ENCODE data around the gene ARFRP1.
"Not testable (repeated sequence)": the region's sequence is repeated elsewhere in the genome, so short reads cannot be mapped to it uniquely, and the experiment has no call there.

The ARFRP1 gene

GRCh38 chr20:63734946-63735858, 27.4 kb upstream of the ARFRP1 start:
- H3K27ac ChIP-seq: no peak overlapping the region
- TF ChIP-seq CTCF (IDR thresholded peaks at IDR 0.05) (no peak), ZFX (IDR thresholded peaks at IDR 0.05; ENCODE audit: borderline replicate concordance) (no peak)

DNA sequence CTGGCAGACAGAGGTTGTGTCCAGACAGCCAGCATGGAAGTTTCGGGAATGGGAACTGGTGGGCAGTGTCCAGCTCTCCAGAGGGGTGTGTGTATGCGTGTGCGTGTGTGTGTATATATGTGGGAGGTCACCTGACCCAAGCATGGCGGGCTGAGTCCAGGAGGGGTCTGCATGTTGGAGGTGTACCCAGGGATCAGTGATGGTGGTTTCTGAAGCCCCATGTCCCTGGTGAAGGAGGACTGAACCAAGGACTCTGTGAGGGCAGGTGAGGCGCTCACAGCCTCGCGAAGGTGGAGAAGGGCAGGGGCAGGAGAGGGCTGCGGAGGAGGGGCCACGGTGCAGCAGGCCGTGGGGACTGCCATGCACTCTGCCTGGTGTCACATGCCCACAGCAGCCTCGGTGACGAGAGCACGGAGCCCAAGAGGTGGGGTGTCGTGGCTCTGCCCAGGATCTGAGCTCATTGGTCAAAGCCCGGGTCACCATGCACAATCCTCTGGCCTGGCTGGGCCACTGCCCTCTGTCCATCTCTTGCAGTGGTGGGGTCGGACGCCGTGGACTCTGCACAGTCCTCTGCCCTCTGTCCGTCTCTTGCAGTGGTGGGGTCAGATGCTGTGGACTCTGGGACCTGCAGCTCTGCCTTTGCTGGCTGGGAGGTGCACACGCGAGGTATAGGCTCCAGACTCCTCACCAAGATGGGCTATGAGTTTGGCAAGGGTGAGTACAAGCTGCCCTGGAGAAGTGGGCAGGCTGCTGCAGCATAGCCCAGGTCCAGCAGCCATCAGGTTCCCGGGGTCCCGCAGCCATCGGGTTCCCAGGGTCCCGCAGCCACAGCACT, 26.6 kb upstream of the ARFRP1 start:
- TF ChIP-seq CTCF (IDR thresholded peaks at IDR 0.05): no peak
- no peak for TF ChIP-seq ZFX (IDR thresholded peaks at IDR 0.05; ENCODE audit: borderline replicate concordance)
- H3K27ac ChIP-seq: no peak overlapping the region

DNA sequence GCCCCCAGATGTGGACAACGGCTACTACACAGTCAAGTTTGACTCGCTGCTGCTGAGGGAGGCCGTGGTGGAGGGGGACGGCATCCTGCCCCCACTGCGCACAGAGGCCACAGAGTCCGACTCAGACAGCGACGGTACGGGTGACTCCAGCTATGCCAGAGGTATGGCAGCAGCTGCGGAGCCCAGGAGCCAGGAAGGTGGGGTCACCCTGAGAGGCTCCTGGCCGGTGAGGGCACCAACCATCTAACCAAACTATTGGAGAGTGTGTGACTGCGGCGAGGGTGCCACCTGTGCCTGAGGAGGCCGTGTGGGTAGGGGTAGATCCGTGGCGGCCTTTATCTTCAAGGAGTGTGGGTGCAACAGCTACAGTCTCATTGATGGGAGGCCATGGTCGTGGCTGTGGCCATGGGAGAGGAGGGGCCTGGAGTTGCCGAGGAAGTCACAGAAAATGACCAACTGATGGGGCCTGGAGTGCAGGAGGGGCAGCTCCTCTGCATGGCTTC, 25.9 kb upstream of the ARFRP1 start:
- no peak overlapping the region for H3K27ac ChIP-seq

DNA sequence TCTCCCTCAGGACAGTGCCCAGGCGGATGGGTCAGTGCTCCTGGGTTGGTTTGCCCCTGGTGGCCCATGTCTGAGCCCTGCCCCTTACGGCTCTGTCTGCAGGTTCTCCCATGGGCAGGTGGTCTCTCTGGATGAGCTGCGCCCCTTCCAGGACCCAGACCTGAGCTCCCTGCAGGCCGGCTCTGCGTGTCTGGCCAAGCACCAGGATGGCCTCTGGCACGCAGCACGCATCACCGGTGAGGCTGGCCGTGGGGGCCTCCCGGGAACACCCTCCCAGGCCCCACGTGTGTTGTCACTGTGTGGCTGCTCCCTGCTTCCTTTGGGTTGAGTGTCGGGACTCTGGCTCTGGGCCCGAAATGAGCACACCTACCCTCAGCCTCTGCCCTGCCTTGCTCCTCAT, 25.3 kb upstream of the ARFRP1 start:
- H3K27ac ChIP-seq: no peak overlapping the region
- no peak for TF ChIP-seq CTCF (IDR thresholded peaks at IDR 0.05)
- no peak for TF ChIP-seq ZFX (IDR thresholded peaks at IDR 0.05; ENCODE audit: borderline replicate concordance)

More for the DNA sequence above, 25.9 kb upstream of the ARFRP1 start:
- no peak for TF ChIP-seq CTCF (IDR thresholded peaks at IDR 0.05)
- TF ChIP-seq ZFX (IDR thresholded peaks at IDR 0.05; ENCODE audit: borderline replicate concordance): no peak

DNA sequence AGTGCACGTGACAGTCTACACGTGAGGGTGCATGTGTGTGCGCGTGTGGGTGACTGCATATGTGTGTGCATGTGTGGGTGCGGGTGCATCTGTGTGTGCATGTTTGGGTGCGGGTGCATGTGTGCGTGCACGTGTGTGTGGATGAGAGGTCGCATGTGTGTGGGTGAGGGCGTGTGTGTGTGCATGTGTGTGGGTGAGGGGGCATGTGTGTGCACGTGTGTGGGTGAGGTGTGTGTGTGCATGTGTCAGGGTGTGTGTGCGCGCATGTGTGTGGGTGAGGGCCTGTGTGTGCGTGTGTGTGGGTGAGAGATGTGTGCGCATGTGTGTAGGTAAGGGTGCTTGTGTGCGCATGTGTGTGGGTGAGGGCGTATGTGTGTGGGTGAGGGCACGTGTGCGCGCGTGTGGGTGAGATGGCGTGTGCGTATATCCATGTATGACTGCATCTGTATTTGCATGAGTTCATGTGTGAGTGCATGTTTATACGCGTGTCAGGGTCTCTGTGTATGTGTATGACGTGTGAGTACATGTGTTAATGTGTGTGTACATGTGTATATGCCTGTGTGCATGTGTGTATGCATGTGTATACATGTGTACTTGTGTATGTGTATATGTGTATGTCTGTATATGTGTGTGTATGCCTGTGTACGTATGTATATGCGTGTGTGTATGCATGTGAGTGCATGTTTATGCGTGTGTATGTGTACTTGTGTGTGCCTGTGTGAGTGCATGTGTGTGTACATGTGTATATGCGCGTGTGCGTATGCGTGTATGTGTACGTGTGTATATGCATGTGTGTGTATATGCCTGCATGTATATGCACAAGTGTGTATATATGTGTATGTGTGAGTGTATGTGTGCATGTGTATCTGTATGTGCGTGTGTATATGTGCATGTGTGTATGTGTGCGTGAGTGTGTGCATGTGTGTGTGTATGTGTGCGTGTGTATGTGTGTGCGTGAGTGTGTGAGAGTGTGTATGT, 24.6 kb upstream of the ARFRP1 start:
- no peak overlapping the region for H3K27ac ChIP-seq
- TF ChIP-seq ZFX (IDR thresholded peaks at IDR 0.05; ENCODE audit: borderline replicate concordance): no peak
- TF ChIP-seq CTCF (IDR thresholded peaks at IDR 0.05): no peak

DNA sequence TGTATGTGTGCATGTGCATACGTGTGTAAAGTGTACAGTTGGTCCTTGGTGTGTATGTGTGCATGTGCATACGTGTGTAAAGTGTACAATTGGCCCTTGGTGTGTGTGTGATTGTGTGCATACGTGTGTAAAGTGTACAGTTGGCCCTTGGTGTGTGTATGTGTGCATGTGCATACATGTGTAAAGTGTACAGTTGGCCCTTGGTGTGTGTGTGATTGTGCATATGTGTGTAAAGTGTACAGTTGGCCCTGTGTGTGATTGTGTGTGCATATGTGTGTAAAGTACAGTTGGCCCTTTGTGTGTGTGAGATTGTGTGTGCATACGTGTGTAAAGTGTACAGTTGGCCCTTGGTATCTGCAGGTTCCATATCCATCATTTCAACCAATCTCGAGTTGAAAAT, 23.6 kb upstream of the ARFRP1 start:
- no peak overlapping the region for H3K27ac ChIP-seq
- TF ChIP-seq ZFX (IDR thresholded peaks at IDR 0.05; ENCODE audit: borderline replicate concordance): no peak
- TF ChIP-seq CTCF (IDR thresholded peaks at IDR 0.05): no peak

DNA sequence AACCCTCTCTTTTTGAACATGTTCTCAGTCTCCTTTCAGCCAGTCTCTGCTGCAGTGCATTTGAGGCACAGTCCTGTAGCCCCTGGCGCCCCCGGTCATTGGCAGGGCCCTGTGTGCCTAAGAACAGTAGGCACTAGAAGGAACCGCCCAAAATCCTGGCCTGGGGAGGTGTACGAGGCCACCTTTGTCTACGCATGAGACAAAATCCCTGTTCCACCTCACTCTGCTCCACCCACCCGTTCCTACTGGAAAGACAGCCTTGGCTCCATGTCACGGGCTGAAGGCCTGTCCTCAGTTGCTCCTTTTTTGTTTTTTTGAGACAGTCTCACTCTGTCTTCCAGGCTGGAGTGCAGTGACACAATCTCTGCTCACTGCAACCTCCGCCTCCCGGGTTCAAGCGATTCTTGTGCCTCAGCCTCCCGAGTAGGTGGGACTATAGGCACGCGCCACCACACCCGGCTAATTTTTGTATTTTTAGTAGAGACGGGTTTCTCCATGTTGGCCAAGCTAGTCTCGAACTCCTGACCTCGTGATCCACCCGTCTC, 22.5 kb upstream of the ARFRP1 start:
- not testable (repeated sequence) for H3K27ac ChIP-seq

GRCh38 chr20:63722967-63723622, 15.3 kb upstream of the ARFRP1 start:
- not testable (repeated sequence) for H3K27ac ChIP-seq
